ENCODE measurements around the gene EDC4. TPM values are rescaled to one million over a fixed set of nuclear protein-coding genes. Genes with fewer than 3 reads are reported as not detected.

Gene EDC4
- total and polyA plus RNA-seq, 2 experiments from 2014 or later: 39.6 to 98.5 TPM

DNA sequence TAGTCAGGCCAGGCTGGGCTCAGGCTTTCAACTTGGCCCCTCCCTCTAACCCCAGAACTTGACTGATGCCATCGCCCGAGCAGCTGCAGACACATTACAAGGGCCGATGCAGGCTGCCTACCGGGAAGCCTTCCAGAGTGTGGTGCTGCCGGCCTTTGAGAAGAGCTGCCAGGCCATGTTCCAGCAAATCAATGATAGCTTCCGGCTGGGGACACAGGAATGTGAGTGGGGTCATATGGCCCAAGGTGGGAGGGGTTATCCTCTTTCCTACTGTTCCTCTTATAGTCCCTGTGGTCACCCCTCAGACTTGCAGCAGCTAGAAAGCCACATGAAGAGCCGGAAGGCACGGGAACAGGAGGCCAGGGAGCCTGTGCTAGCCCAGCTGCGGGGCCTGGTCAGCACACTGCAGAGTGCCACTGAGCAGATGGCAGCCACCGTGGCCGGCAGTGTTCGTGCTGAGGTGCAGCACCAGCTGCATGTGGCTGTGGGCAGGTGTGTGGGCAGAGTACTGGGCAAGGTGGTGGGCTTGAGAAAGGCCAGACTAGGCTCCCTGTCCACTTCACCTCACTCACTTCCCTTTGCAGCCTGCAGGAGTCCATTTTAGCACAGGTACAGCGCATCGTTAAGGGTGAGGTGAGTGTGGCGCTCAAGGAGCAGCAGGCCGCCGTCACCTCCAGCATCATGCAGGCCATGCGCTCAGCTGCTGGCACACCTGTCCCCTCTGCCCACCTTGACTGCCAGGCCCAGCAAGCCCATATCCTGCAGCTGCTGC lies 9.7 kb downstream of the EDC4 start:
- Mint-ChIP-seq H3K4me3 (no peak overlapping the region), H3K27ac (no peak overlapping the region), H3K4me1 (peaks cover 22% of the 10 kb centered on the region), H3K9me3 (no peaks in the 10 kb centered on the region; the same call in 2 of the 3 replicates), H3K36me3 (ENCODE audit: low read depth) (peaks cover 53% of the 10 kb centered on the region), H3K27me3 (ENCODE audit: insufficient read depth, low read depth, poor library complexity) (peaks cover 20% of the 10 kb centered on the region)
- no peak for ATAC-seq
- Histone ChIP-seq H3K4me3 (no peak overlapping the region), H2AFZ (no peak overlapping the region), H3K27ac (ENCODE audit: low read depth) (no peak overlapping the region), H3F3A (replicated peaks; ENCODE audit: low read depth) (peaks cover 26% of the 10 kb centered on the region; the same call in 1 of the 2 replicates), H3K4me2 (no peak overlapping the region), H3K79me2 (replicated peaks; ENCODE audit: insufficient read depth) (no peaks in the 10 kb centered on the region), H3K27me3 (ENCODE audit: insufficient read depth) (no peaks in the 10 kb centered on the region), H4K20me1 (replicated peaks; ENCODE audit: insufficient read depth) (no peaks in the 10 kb centered on the region; the same call in 1 of the 2 replicates), H3K4me1 (ENCODE audit: insufficient read depth) (peaks cover 26% of the 10 kb centered on the region), H3K9me2 (ENCODE audit: insufficient read depth) (no peaks in the 10 kb centered on the region), H3K36me3 (ENCODE audit: insufficient read depth) (peaks cover 16% of the 10 kb centered on the region; the same call in 1 of the 2 replicates)
- no peak for TF ChIP-seq EZH2phosphoT487 (IDR thresholded peaks at IDR 0.05; ENCODE audit: unreplicated experiment)
- no peak for TF ChIP-seq STAT1 (IDR thresholded peaks at IDR 0.05; ENCODE audit: unreplicated experiment)
- TF ChIP-seq CREB1 (CRISPR knock-in tag; IDR thresholded peaks at IDR 0.05; ENCODE audit: low read depth): no peak
- TF ChIP-seq ETS1 (IDR thresholded peaks at IDR 0.05): no peak
- no peak for TF ChIP-seq POLR2AphosphoS5 (IDR thresholded peaks at IDR 0.05; ENCODE audit: low read depth)
- no peak for TF ChIP-seq JUNB (IDR thresholded peaks at IDR 0.05; ENCODE audit: unreplicated experiment)
- DNase-seq (ENCODE audit: low spot score): no peak

GRCh38 chr16:67883146-67883871 lies 10.5 kb downstream of the EDC4 start:
- H3K36me3 Mint-ChIP-seq (ENCODE audit: low read depth): peaks cover 45% of the 10 kb centered on the region
- Histone ChIP-seq H4K20me1 (replicated peaks; ENCODE audit: insufficient read depth) (no peaks in the 10 kb centered on the region; the same call in 1 of the 2 replicates), H3K4me3 (no peak overlapping the region), H3K4me2 (no peak overlapping the region), H3K27me3 (ENCODE audit: insufficient read depth) (no peaks in the 10 kb centered on the region), H3K27ac (ENCODE audit: low read depth) (peak overlapping the region; percentile 76; the same call in 1 of the 2 replicates), H3K4me1 (ENCODE audit: insufficient read depth) (peaks cover 26% of the 10 kb centered on the region), H2AFZ (no peak overlapping the region), H3K36me3 (ENCODE audit: insufficient read depth) (peaks cover 11% of the 10 kb centered on the region; the same call in 1 of the 2 replicates), H3K79me2 (replicated peaks; ENCODE audit: insufficient read depth) (no peaks in the 10 kb centered on the region), H3F3A (replicated peaks; ENCODE audit: low read depth) (peaks cover 26% of the 10 kb centered on the region; the same call in 1 of the 2 replicates), H3K9me2 (ENCODE audit: insufficient read depth) (no peaks in the 10 kb centered on the region)
- ATAC-seq (no peak), DNase-seq (ENCODE audit: low spot score) (no peak)
- no peak overlapping the region; the same call in 2 of the 3 replicates for H3K4me3 Mint-ChIP-seq
- H3K9me3 Mint-ChIP-seq: no peaks in the 10 kb centered on the region; the same call in 2 of the 3 replicates
- H3K4me1 Mint-ChIP-seq: peaks cover 22% of the 10 kb centered on the region
- H3K27ac Mint-ChIP-seq: no peak overlapping the region; the same call in 1 of the 2 replicates
- peaks cover 20% of the 10 kb centered on the region for H3K27me3 Mint-ChIP-seq (ENCODE audit: insufficient read depth, low read depth, poor library complexity)
- no peak for TF ChIP-seq CTCF (conservative IDR thresholded peaks at IDR 0.05; ENCODE audit: low read depth in 2 of 2)
- TF ChIP-seq NANOG (IDR thresholded peaks at IDR 0.05; ENCODE audit: borderline replicate concordance): no peak
- TF ChIP-seq POLR2AphosphoS5 (IDR thresholded peaks at IDR 0.05; ENCODE audit: low read depth): no peak
- TF ChIP-seq JUNB (IDR thresholded peaks at IDR 0.05; ENCODE audit: unreplicated experiment): no peak
- TF ChIP-seq CREB1 (CRISPR knock-in tag; IDR thresholded peaks at IDR 0.05; ENCODE audit: low read depth): no peak
- no peak for TF ChIP-seq STAT1 (IDR thresholded peaks at IDR 0.05; ENCODE audit: unreplicated experiment)
- no peak for TF ChIP-seq ZNF114 (CRISPR knock-in tag; IDR thresholded peaks at IDR 0.05)
- no peak for TF ChIP-seq ZNF331 (CRISPR knock-in tag; IDR thresholded peaks at IDR 0.05; ENCODE audit: low read depth)
- TF ChIP-seq, protein P1, sequence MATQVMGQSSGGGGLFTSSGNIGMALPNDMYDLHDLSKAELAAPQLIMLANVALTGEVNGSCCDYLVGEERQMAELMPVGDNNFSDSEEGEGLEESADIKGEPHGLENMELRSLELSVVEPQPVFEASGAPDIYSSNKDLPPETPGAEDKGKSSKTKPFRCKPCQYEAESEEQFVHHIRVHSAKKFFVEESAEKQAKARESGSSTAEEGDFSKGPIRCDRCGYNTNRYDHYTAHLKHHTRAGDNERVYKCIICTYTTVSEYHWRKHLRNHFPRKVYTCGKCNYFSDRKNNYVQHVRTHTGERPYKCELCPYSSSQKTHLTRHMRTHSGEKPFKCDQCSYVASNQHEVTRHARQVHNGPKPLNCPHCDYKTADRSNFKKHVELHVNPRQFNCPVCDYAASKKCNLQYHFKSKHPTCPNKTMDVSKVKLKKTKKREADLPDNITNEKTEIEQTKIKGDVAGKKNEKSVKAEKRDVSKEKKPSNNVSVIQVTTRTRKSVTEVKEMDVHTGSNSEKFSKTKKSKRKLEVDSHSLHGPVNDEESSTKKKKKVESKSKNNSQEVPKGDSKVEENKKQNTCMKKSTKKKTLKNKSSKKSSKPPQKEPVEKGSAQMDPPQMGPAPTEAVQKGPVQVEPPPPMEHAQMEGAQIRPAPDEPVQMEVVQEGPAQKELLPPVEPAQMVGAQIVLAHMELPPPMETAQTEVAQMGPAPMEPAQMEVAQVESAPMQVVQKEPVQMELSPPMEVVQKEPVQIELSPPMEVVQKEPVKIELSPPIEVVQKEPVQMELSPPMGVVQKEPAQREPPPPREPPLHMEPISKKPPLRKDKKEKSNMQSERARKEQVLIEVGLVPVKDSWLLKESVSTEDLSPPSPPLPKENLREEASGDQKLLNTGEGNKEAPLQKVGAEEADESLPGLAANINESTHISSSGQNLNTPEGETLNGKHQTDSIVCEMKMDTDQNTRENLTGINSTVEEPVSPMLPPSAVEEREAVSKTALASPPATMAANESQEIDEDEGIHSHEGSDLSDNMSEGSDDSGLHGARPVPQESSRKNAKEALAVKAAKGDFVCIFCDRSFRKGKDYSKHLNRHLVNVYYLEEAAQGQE (IDR thresholded peaks at IDR 0.05; ENCODE audit: unreplicated experiment): no peak

Data from GM23338 (cell line).